GM18505 (cell line): Measurements from ENCODE around the gene NLRP1.

ENCODE experiments used
- ATAC-seq: cut with Tn5 transposase; IDR thresholded peaks from one replicate; pipeline ENCODE4 v1.9.1; 2021; ENCODE audit not compliant: unreplicated experiment
- POLR2A ChIP-seq: IDR thresholded peaks from 4 replicates; pipeline ENCODE4 v1.6.1; 2011; ENCODE audit warnings: borderline replicate concordance; ENCODE audit not compliant: insufficient read depth, insufficient read length; ENCODE audit errors: extremely low read depth

The NLRP1 gene

DNA sequence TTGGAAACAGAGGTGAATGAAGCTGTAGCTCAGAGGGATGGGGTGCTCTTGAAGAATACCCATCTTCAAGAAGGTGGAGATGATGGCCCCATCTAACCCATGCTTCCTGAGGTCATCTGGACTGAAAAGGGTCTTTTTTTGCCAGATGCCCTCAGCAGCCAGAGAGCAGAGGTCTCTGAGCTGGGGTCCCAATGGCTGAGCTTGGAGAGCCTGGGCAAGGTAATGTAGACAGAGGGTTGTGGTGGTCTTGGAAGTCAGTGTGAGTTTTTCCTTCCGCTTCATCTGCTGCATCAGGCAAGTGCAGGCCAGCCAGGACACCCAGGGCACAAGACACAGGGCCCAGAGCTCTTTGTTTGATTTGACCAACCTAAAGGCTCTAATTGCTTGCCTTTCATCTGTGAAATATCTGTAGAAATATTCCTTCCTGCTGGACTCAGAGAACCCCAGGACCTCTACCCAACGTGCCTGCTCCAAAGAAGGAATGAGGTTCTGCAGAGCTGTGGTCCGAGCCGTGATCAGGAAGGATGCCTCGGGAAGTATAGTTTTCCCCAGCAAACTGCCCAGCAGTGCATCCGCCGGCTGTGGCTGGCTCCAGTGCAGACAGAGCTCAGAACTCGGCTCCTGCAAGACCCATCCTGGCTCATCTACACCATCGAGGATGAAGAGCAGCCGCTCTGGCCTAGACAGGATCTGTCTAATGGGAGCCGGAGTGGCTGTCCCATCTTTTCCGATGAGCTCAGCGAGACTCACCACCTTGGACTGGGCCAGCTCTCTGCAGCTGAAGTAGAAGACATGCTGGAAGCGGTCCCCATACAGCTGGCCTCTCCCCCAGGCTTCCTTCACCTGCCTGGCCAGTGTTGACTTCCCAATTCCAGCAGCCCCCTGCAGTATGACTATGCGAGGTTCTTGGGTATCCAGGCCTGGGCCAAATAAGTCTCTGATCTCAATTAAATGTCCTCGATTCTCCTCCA, 25.2 kb downstream of the NLRP1 start:
- ATAC-seq = no peak
- TF ChIP-seq POLR2A = no peak

GRCh38 chr17:5557990-5558389, 26.3 kb downstream of the NLRP1 start:
- no peak for TF ChIP-seq POLR2A

GRCh38 chr17:5557485-5557884, 26.8 kb downstream of the NLRP1 start:
- ATAC-seq = no peak
- TF ChIP-seq POLR2A = no peak

More at GRCh38 chr17:5557990-5558389, 26.3 kb downstream of the NLRP1 start:
- ATAC-seq = no peak

DNA sequence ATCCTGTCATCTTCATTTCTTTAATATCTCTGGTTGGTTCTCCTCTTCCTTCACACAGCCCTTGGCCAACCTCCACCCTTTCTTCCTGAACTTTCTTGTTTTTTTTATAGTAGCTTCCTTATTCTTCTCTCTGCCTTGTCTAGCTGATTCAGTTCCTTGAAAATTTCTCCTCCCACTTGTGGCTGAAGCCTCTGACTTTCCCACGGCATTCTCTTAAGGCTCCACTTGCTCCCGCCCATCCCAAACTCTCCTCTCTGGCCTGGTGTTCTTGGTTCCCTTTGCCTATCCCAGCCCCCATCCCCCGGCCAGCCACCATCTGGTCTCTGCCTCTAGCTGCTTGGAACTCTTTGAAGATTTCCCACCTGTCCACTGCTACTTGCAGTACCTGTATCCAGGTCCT, 29.1 kb downstream of the NLRP1 start:
- no peak for TF ChIP-seq POLR2A
- ATAC-seq = no peak

GRCh38 chr17:5553479-5553878, 30.8 kb downstream of the NLRP1 start:
- TF ChIP-seq POLR2A = no peak
- ATAC-seq = no peak

- no peak for ATAC-seq
- no peak for TF ChIP-seq POLR2A
Measured at GRCh38 chr17:5552841-5553240, 31.5 kb downstream of the NLRP1 start.

DNA sequence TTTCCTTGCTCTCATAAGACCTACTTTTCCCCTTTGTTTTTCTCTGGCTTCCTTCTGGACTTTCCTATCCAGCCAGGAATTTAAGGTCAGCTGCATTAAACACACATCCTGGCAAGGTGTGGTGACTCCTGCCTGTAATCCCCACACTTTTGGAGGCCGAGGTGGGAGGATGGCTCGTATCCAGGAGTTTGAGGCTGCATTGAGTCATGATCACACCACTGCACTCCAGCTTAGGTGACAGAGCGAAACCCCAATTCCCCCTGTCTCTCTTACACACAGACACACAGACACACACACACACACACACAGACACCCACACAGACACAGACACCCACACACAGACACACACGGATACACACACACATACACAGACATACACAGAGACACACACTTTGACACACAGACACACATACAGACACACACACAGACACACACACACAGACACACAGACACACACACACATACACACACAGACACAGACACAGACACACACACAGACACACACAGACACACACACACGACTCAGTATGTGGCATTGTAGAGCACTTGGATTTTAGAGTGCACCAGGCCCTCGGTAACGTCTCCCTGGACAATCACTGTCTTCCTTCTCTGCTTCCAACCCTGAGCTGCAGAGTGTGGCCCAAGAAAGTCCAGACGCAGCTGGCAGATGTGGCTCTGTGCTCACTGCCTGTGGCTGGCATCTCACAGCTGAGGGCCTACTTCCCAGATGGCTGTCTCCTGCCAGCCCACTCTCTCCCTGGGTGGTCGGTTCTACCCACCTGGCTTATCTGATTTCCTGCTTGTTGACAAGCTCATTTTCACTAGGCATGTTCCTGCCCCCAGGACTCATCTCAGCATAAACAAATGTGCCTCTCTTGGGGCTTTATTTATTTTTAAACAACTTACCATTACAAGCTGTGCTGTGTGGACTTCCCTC, 39.0 kb downstream of the NLRP1 start:
- ATAC-seq = no peak
- no peak for TF ChIP-seq POLR2A

DNA sequence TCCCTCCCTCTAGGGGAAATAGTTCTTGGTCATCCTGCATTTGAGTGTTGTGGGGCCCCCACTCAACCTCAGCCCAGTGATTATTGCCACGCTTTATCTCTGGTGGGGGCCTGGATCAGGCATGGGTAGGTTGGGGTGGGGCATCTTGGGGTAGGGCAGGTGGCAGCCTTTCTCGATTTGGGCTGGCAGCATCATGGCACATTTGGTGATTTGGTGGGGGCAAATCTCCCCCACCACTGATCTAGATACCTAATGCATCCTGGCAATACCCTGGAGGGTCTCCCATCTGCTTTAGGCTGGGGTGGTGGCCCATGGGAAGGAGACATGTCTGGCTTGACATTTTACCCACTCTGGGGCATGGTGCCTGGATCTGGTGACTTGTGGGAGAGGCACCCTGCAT, 40.2 kb downstream of the NLRP1 start:
- ATAC-seq = no peak
- TF ChIP-seq POLR2A = no peak

- ATAC-seq = no peak
- no peak for TF ChIP-seq POLR2A
Measured at GRCh38 chr17:5541610-5542202, 42.6 kb downstream of the NLRP1 start.

DNA sequence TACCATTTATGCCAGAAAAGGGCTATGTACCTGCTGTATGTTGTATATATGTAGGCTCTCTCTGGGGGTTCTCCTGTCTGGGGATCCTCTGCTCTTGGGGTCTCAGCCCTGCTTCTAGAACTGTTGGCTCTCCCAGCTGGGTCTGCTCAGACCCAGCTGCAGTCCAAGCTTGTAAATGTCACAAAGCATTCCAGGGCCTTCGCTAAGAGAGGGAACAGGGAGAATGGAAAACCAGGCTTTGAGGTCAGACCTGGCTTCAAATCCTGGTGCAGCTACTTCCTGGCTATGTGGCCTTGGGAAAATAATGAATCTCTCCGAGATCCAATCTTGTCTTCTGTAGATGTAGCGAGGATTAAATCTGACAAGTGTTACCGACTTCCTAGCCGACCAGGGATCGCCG, 44.0 kb downstream of the NLRP1 start:
- TF ChIP-seq POLR2A = no peak
- ATAC-seq = no peak

DNA sequence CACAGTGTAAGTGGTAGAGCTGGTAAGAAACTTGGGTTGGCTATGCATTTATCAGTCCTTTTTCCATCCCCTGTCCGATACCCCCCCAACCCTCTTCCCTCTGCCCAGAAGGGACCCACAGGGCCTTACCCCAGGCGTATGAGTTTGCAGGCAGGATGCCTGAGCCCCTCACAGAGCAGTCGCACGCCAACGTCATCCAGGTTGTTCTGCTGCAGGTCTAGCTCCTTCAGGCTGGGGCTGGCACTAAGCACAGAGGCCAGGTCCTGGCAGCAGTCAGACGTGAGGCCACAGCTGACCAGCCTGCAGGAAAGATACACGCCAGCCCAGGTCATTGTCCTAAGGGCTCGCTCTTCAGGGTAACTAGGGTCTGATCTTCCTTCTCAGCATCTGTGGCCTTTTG, 45.0 kb downstream of the NLRP1 start:
- ATAC-seq = no peak

DNA sequence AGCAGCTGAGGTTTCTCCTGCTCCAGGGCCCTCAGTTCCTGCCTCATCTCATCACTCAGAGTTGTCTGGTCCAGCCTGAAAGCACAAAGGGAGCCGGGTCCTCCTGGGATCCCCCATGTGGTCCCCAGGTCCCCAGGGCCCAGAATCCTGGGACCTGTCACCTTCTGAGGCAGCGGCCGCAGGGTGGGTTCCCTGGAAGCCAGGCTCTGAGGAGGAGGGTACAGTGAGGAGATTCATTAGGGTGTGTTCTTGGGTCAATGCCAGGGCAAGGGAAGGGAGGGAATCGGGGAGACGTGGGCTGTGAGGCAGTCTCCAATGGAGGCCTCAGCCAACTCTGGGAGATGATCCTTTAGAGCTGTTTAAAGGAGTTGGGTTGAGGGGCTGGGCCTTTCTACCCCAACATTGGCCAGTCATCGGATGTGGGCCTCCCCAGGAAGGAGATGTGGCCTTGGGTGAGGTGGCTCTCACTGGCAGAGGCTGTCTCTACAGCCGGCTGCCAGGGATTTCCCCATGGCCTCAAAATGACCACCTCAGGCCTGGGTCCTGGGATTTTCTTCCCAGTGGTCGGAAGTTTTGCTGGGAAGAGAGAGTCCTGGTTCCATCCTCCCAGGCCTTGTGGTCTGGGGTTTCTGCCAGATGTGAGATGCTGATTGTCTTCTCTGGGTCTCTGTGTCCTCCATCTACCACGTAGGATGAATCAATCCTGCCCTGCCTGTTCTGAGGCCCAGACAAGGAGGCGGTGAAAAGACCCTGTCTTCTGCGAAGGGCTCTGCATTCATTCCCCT, 47.3 kb downstream of the NLRP1 start:
- no peak for ATAC-seq
- no peak for TF ChIP-seq POLR2A

More for the DNA sequence above, 45.0 kb downstream of the NLRP1 start:
- no peak for TF ChIP-seq POLR2A
